Activated naive CD8-positive, alpha-beta T cell treated with anti-CD3 and anti-CD28 coated beads, Interleukin-2, amount 10 ng/mL, durations not matched to agents 7 days and 5 days (primary cell): ENCODE results near the gene DOCK3. TPM values are rescaled to one million over a fixed set of nuclear protein-coding genes. Genes with fewer than 3 reads are reported as not detected.
"Not testable (repeated sequence)": the region's sequence is repeated elsewhere in the genome, so short reads cannot be mapped to it uniquely, and the experiment has no call there.

Experiments used
- ATAC-seq: fragments of 150-1000 bp; cut with Tn5 transposase; one replicate; pipeline ENCODE4 v1.10.0; 2021; ENCODE audit warnings: low read depth, moderate library complexity
- POLR2A ChIA-PET: fragments of 350-600 bp; sonication (Branson Sonifier 250); formaldehyde crosslinking; loops from one replicate; lab custom pipeline; 2021; ENCODE audit warnings: antibody characterized with exemption; lab: Charles Lee
- DNase-seq: peaks from one replicate; pipeline ENCODE4 v3.0.0; 2021
- H3K27ac Mint-ChIP-seq: one replicate; pipeline ENCODE4 v1.8.0; 2022; ENCODE audit warnings: mild to moderate bottlenecking, mixed read lengths
- H3K27me3 Mint-ChIP-seq: one replicate; pipeline ENCODE4 v1.8.0; 2022; ENCODE audit warnings: mild to moderate bottlenecking, moderate library complexity, mixed read lengths
- H3K36me3 Mint-ChIP-seq: one replicate; pipeline ENCODE4 v1.8.0; 2021; ENCODE audit warnings: mild to moderate bottlenecking, mixed read lengths
- H3K4me1 Mint-ChIP-seq: one replicate; pipeline ENCODE4 v1.8.0; 2021; ENCODE audit warnings: mixed read lengths
- H3K4me3 Mint-ChIP-seq: one replicate; pipeline ENCODE4 v1.8.0; 2022; ENCODE audit warnings: mild to moderate bottlenecking, moderate library complexity, mixed read lengths
- H3K9me3 Mint-ChIP-seq: one replicate; pipeline ENCODE4 v1.8.0; 2021; ENCODE audit warnings: mixed read lengths
- total RNA-seq, 2 experiments: library from RNA; stranded (reverse); gene quantifications; one replicate each; pipeline ENCODE4 v1.2.3, GENCODE V29; 2021

Gene DOCK3
- total RNA-seq, 2 experiments from 2014 or later, result 3.3 to 3.4 TPM

GRCh38 chr3:50666837-50667236 lies 7.9 kb upstream of the DOCK3 start:
- DNase-seq (no peak), ATAC-seq (no peak)
- H3K4me3 Mint-ChIP-seq, result no peak overlapping the region
- H3K27ac Mint-ChIP-seq, result no peak overlapping the region
- H3K27me3 Mint-ChIP-seq, result peaks cover 18% of the 10 kb centered on the region
- H3K9me3 Mint-ChIP-seq, result no peaks in the 10 kb centered on the region
- POLR2A ChIA-PET, result interaction anchor here (0.6 to 1.5 kb wide), 2 partner anchors 43 to 48 kb away, joined by 3 to 6 read pairs; no protein-coding TSS in a partner anchor
- H3K4me1 Mint-ChIP-seq, result peaks cover 13% of the 10 kb centered on the region
- no peaks in the 10 kb centered on the region for H3K36me3 Mint-ChIP-seq

GRCh38 chr3:50671331-50671730 lies 3.4 kb upstream of the DOCK3 start:
- Mint-ChIP-seq H3K27ac (no peak overlapping the region), H3K9me3 (no peaks in the 10 kb centered on the region), H3K36me3 (no peaks in the 10 kb centered on the region), H3K4me1 (peaks cover 11% of the 10 kb centered on the region), H3K4me3 (no peak overlapping the region), H3K27me3 (peaks cover 48% of the 10 kb centered on the region)
- no peak for ATAC-seq
- POLR2A ChIA-PET, result no interaction called here
- no peak for DNase-seq

GRCh38 chr3:50672656-50673055 lies 2.1 kb upstream of the DOCK3 start:
- Mint-ChIP-seq H3K9me3 (no peaks in the 10 kb centered on the region), H3K27me3 (peaks cover 55% of the 10 kb centered on the region), H3K36me3 (no peaks in the 10 kb centered on the region), H3K4me1 (peaks cover 10% of the 10 kb centered on the region), H3K4me3 (no peak overlapping the region), H3K27ac (no peak overlapping the region)
- POLR2A ChIA-PET, result no interaction called here
- DNase-seq (no peak), ATAC-seq (no peak)

GRCh38 chr3:50673931-50674330 lies 796 bp upstream of the DOCK3 start:
- no peaks in the 10 kb centered on the region for H3K36me3 Mint-ChIP-seq
- H3K27ac Mint-ChIP-seq, result peak overlapping the region; percentile 27
- DNase-seq (no peak), ATAC-seq (no peak)
- peaks cover 13% of the 10 kb centered on the region for H3K4me1 Mint-ChIP-seq
- POLR2A ChIA-PET, result interaction anchor here (0.6 to 2.4 kb wide), 4 partner anchors 17 to 60 kb away, joined by 3 to 6 read pairs (median 5); no protein-coding TSS in a partner anchor
- peaks cover 60% of the 10 kb centered on the region for H3K27me3 Mint-ChIP-seq
- H3K4me3 Mint-ChIP-seq, result peak overlapping the region; percentile 69
- H3K9me3 Mint-ChIP-seq, result no peaks in the 10 kb centered on the region

- Mint-ChIP-seq H3K4me3 (peak overlapping the region; percentile 70), H3K36me3 (no peaks in the 10 kb centered on the region), H3K27me3 (peaks cover 61% of the 10 kb centered on the region), H3K9me3 (no peaks in the 10 kb centered on the region), H3K27ac (no peak overlapping the region), H3K4me1 (peaks cover 13% of the 10 kb centered on the region)
- POLR2A ChIA-PET, result interaction anchor here (1.2 to 2.4 kb wide), 4 partner anchors 21 to 108 kb away, joined by 3 to 6 read pairs (median 5); partner anchors contain the start of gene C3orf18
- ATAC-seq (peak; percentile 62), DNase-seq (peak; percentile 75)
These were observed 678 bp downstream of the DOCK3 start for GRCh38 chr3:50675179-50676030.

GRCh38 chr3:50676031-50676705 lies 1.4 kb downstream of the DOCK3 start:
- Mint-ChIP-seq H3K4me1 (peaks cover 13% of the 10 kb centered on the region), H3K27ac (no peak overlapping the region), H3K27me3 (peaks cover 53% of the 10 kb centered on the region), H3K9me3 (no peaks in the 10 kb centered on the region), H3K4me3 (peak overlapping the region; percentile 30), H3K36me3 (no peaks in the 10 kb centered on the region)
- POLR2A ChIA-PET, result interaction anchor here (1.2 to 2.1 kb wide), 2 partner anchors 60 to 109 kb away, joined by 3 to 5 read pairs; partner anchors contain the start of gene C3orf18
- ATAC-seq, result no peak
- no peak for DNase-seq

GRCh38 chr3:50687127-50687751 lies 12.5 kb downstream of the DOCK3 start:
- no peak overlapping the region for H3K27ac Mint-ChIP-seq
- DNase-seq, result no peak
- no peak overlapping the region for H3K4me3 Mint-ChIP-seq
- H3K9me3 Mint-ChIP-seq, result peaks cover 1% of the 10 kb centered on the region
- H3K36me3 Mint-ChIP-seq, result peaks cover 1% of the 10 kb centered on the region
- no peak for ATAC-seq
- POLR2A ChIA-PET, result no interaction called here
- H3K4me1 Mint-ChIP-seq, result no peaks in the 10 kb centered on the region
- peaks cover 11% of the 10 kb centered on the region for H3K27me3 Mint-ChIP-seq

- Mint-ChIP-seq H3K36me3 (peaks cover 1% of the 10 kb centered on the region), H3K4me3 (no peak overlapping the region), H3K9me3 (peaks cover 1% of the 10 kb centered on the region), H3K27ac (no peak overlapping the region), H3K4me1 (no peaks in the 10 kb centered on the region), H3K27me3 (peaks cover 11% of the 10 kb centered on the region)
- ATAC-seq, result no peak
- no peak for DNase-seq
- POLR2A ChIA-PET, result no interaction called here
These were observed 13.2 kb downstream of the DOCK3 start for GRCh38 chr3:50687916-50688315.

GRCh38 chr3:50688602-50689001 lies 13.9 kb downstream of the DOCK3 start:
- POLR2A ChIA-PET, H3K27ac Mint-ChIP-seq, DNase-seq, H3K4me3 Mint-ChIP-seq, ATAC-seq, H3K4me1 Mint-ChIP-seq, H3K36me3 Mint-ChIP-seq, H3K9me3 Mint-ChIP-seq: not testable (repeated sequence)
- H3K27me3 Mint-ChIP-seq, result peaks cover 11% of the 10 kb centered on the region

GRCh38 chr3:50689558-50689957 lies 14.8 kb downstream of the DOCK3 start:
- Mint-ChIP-seq H3K27ac (no peak overlapping the region), H3K36me3 (peaks cover 1% of the 10 kb centered on the region), H3K4me1 (no peaks in the 10 kb centered on the region), H3K27me3 (peaks cover 11% of the 10 kb centered on the region), H3K9me3 (peaks cover 3% of the 10 kb centered on the region), H3K4me3 (no peak overlapping the region)
- DNase-seq (no peak), ATAC-seq (no peak)
- POLR2A ChIA-PET, result no interaction called here

GRCh38 chr3:50695031-50695430 lies 20.3 kb downstream of the DOCK3 start:
- ATAC-seq (no peak), DNase-seq (no peak)
- Mint-ChIP-seq H3K4me3 (no peak overlapping the region), H3K4me1 (no peaks in the 10 kb centered on the region), H3K36me3 (peaks cover 2% of the 10 kb centered on the region), H3K27ac (no peak overlapping the region), H3K27me3 (no peaks in the 10 kb centered on the region), H3K9me3 (peaks cover 11% of the 10 kb centered on the region)
- POLR2A ChIA-PET, result no interaction called here

GRCh38 chr3:50696276-50696675 lies 21.5 kb downstream of the DOCK3 start:
- Mint-ChIP-seq H3K27me3 (no peaks in the 10 kb centered on the region), H3K36me3 (peaks cover 3% of the 10 kb centered on the region), H3K4me1 (no peaks in the 10 kb centered on the region), H3K9me3 (peaks cover 11% of the 10 kb centered on the region), H3K4me3 (no peak overlapping the region), H3K27ac (no peak overlapping the region)
- POLR2A ChIA-PET, result no interaction called here
- ATAC-seq, result no peak
- no peak for DNase-seq

- Mint-ChIP-seq H3K4me3 (no peak overlapping the region), H3K27me3 (peaks cover 8% of the 10 kb centered on the region), H3K4me1 (no peaks in the 10 kb centered on the region), H3K9me3 (peaks cover 11% of the 10 kb centered on the region), H3K36me3 (peaks cover 3% of the 10 kb centered on the region), H3K27ac (no peak overlapping the region)
- ATAC-seq (no peak), DNase-seq (no peak)
- POLR2A ChIA-PET, result no interaction called here
These were observed 23.5 kb downstream of the DOCK3 start for GRCh38 chr3:50698269-50698668.
